K562 (cell line): ENCODE data around the gene RPL7A. TPM values are rescaled to one million over a fixed set of nuclear protein-coding genes. Genes with fewer than 3 reads are reported as not detected.

ENCODE experiments used
- CGGBP1 ChIP-seq: fragments of 250-450 bp; sonication (Bioruptor Pico); IDR thresholded peaks from 2 replicates; pipeline ENCODE4 v1.9.0; 2021; ENCODE audit warnings: mild to moderate bottlenecking
- E2F4 ChIP-seq: sonication (generic); formaldehyde crosslinking; IDR thresholded peaks from 2 replicates; pipeline ENCODE4 v1.8.0; 2022; ENCODE audit warnings: mild to moderate bottlenecking, low read depth, missing genetic modification reagents
- JUNB ChIP-seq: fragments of 450-650 bp; formaldehyde crosslinking; conservative IDR thresholded peaks from 2 replicates; pipeline ENCODE4 v1.4.0; 2020; ENCODE audit warnings: mild to moderate bottlenecking
- KLF16 ChIP-seq: IDR thresholded peaks from 2 replicates; pipeline ENCODE4 v1.6.1; 2016; ENCODE audit warnings: antibody characterized with exemption
- NKRF ChIP-seq: fragments of 450-650 bp; IDR thresholded peaks from 2 replicates; pipeline ENCODE4 v1.6.1; 2016; ENCODE audit warnings: borderline replicate concordance
- PBX2 ChIP-seq, 2 experiments: IDR thresholded peaks in 1 of 2; conservative IDR thresholded peaks in 1 of 2; 2 replicates each; pipeline ENCODE4 v1.6.1; 2016; ENCODE audit warnings: low read depth in 2 of 2, mild to moderate bottlenecking in 1 of 2, missing compliant biosample characterization in 1 of 2, missing genetic modification characterization in 1 of 2, moderate library complexity in 1 of 2
- PML ChIP-seq: IDR thresholded peaks from 2 replicates; pipeline ENCODE4 v1.6.1; 2012; ENCODE audit warnings: low read length, inconsistent platforms
- POLR3G ChIP-seq: IDR thresholded peaks from 2 replicates; pipeline ENCODE4 v1.6.1; 2011; ENCODE audit not compliant: insufficient read length, insufficient replicate concordance; ENCODE audit errors: extremely low read depth
- TAF9B ChIP-seq: fragments of 450-650 bp; IDR thresholded peaks from 2 replicates; pipeline ENCODE4 v1.6.1; 2018; ENCODE audit warnings: mild to moderate bottlenecking; ENCODE audit not compliant: partially characterized antibody
- ZNF398 ChIP-seq: fragments of 250-450 bp; sonication (Bioruptor Pico); IDR thresholded peaks from 2 replicates; pipeline ENCODE4 v1.8.0; 2021; ENCODE audit warnings: moderate library complexity, mild to moderate bottlenecking, inconsistent platforms
- ZNF695 ChIP-seq: fragments of 450-650 bp; formaldehyde crosslinking; IDR thresholded peaks from 2 replicates; pipeline ENCODE4 v1.4.0; 2020; ENCODE audit warnings: mild to moderate bottlenecking, moderate library complexity
- polyA plus RNA-seq, 8 experiments: library from polyadenylated mRNA; depleted of rRNA in 4 of 8; stranded (reverse) in 5 of 8; unstranded in 3 of 8; fragments of >200 nt; fragmentation: Nextera tagmentation in 2 of 8; fragmentation: Illumina TruSeq in 1 of 8; extraction: Ambion mirVana in 2 of 8; extraction: Trizol in 1 of 8; gene quantifications; 2 replicates each; pipeline versions ENCODE4 v1.2.1 to v1.2.3, GENCODE V29; 2011 to 2014; ENCODE audit warnings: inconsistent platforms in 1 of 8, missing spikeins in 1 of 8
- total RNA-seq, 7 experiments: library from RNA; depleted of rRNA in 6 of 7; stranded (reverse); fragments of >200 nt in 6 of 7; fragmentation: Illumina TruSeq in 2 of 7; extraction: Trizol in 2 of 7; gene quantifications; 2 replicates each; pipeline versions ENCODE4 v1.2.1 to v1.2.3, GENCODE V29; 2011 to 2021; ENCODE audit warnings: low replicate concordance in 1 of 7

Gene RPL7A
- total and polyA plus RNA-seq, 9 of the 15 experiments (the other 6 are each of a cell fraction or from before 2014, with no cell fraction given) = 1,935 to 3,760 (median 2,652) TPM

GRCh38 chr9:133352635-133353340 lies 4.8 kb downstream of the RPL7A start (continued):
- TF ChIP-seq ZNF695 (CRISPR knock-in tag) (no peak), PML (peak; percentile 42; the same call in 1 of the 2 replicates), KLF16 (no peak), TAF9B (no peak), NKRF (no peak), JUNB (CRISPR knock-in tag) (no peak), POLR3G (no peak), CGGBP1 (CRISPR knock-in tag) (no peak), E2F4 (no peak), ZNF398 (no peak), PBX2 (CRISPR knock-in tag; IDR thresholded peaks at IDR 0.05; ENCODE audit: low read depth) (no peak), PBX2 (tag; conservative IDR thresholded peaks at IDR 0.05; ENCODE audit: low read depth) (no peak)
